NCI-H2171 treated with DMSO at 0.1 percent for 48 hours (cell line): ENCODE data around the gene ZNF160.
"Not testable (repeated sequence)": the region's sequence is repeated elsewhere in the genome, so short reads cannot be mapped to it uniquely, and the experiment has no call there.

Experiments used
- DNase-seq: peaks from one replicate; lab custom pipeline; 2025; lab: John Stamatoyannopoulos, UW

Gene ZNF160

DNA sequence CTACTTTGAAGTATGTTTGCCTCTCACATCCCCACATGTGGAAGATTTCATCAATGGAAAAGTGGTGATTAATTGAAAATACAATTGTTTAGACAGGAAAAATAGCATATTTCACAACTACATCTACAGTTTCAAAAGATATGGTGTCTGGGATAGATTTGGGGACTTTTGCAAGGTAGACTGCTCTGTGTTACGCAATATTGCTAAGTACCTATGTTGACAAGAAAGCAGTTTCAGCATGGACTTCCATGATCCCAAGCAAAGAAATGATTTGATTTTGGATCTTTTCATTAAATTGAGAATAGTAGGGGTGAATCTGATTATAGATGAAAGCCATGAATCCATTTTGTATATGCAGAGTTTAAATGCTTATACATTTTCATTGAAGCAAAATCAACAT lies 10.5 kb downstream of the ZNF160 start:
- no peak for DNase-seq

DNA sequence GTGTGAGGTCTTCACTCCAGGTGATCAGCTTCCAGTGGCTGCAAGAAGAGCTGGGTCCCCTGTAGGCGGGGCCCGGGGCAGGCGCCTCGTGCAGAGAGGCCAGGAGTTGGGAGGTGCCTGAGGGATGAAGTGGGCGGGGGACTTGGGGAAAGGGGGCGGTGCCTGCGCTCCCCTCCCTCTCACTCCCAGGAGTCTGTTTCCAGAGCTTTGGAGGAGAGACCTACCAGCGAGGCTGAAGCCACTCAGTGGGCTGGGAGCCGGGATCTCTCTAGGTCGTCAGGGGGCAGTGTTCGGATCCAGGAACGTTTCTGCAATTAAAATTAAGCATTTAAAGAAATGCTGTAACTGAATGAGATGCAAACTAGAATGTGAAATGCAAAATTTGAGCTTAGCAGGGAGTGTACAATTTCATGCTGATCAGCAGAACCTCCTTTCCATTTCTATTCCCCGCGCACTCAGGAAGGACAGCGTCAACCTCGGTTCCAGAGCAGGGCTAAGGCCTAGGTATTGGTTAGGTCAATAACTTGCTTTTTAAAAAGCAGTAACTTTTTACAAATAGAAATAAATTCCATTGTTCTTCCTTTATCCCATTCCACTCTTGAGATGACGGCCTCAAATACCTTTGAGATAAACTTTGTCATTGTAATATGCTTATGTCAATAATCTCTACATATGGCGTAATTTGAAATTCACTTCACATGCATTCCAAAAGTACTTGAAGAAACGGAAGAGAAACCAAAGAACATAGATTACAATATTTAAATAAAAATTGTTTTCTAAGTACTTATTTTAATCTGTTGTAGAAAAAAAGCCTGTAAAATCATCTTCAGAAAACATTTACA lies 11.6 kb downstream of the ZNF160 start:
- no peak for DNase-seq

DNA sequence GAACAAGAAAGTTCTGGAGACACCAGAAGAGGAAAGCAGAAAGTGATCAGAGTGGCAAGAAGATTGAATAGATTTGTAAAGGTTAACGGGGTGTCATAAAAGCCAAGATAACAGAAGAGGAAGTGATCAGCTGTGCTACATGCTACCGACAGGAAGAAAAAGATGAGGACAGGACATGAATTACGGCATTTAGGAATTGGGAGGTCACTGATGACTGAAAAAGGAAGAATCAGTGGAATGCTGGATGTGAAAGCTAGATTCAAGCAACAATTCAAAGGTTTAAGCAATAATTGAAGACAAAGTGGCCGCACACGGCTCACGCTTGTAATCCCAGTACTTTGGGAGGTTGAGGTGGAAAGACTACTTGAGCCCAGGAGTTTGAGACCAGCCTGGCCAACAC lies 15.1 kb downstream of the ZNF160 start:
- no peak for DNase-seq

DNA sequence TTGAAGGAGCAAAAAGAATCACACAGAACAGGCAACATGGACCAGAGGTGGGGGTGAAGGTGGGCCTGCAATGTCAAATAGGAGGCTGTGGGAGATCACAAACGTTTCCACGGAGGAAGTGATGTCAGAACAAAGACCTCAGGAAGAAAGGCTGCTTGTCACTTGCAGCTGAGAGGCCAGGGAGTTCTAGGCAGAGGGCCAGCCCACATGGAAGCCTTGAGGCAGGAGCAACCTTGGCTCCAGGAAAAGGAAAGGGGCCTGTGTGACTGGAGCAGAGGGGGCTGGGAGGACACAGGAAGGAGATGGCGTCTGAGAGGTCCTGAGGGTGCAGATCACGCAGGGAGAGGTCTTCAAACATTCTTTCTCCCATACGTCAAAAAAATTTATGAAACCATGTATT lies 16.3 kb downstream of the ZNF160 start:
- DNase-seq = no peak

DNA sequence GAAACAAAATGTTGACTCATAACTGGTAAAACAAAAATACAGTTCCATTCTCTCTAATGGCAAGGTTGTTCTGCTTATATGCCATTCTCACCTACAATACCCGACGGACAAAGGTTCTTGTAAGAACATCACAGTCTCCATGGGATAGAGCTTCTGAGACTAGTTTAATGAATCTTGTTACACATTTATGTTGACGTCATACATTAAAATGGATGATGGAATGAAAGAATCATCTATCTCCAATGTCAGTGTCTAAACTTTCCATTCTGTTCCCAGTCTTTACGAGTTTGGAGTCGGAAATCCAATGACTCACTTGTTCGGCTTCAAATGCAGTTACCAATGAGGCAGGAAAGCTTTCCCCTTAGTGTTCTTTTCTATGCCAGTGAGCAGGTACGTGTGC lies 17.7 kb downstream of the ZNF160 start:
- DNase-seq = no peak

DNA sequence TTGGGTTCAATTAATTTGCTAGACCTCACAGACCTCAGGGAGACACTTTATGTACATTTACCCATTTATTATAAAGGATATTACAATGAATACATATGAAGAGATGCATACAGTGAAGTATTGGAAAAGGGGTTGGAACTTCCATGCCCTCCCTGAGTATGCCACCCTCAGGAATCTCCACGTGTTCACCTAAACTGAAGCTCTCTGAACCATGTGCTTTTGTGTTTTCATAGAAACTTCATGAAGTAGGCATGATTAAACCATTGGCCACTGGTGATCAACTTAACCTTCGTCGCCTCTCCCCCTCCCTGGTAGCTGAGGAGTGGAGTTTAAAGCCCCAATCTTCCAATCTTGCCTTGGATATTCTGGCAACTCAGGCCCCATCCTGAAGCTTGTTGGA lies 20.3 kb downstream of the ZNF160 start:
- no peak for DNase-seq

DNA sequence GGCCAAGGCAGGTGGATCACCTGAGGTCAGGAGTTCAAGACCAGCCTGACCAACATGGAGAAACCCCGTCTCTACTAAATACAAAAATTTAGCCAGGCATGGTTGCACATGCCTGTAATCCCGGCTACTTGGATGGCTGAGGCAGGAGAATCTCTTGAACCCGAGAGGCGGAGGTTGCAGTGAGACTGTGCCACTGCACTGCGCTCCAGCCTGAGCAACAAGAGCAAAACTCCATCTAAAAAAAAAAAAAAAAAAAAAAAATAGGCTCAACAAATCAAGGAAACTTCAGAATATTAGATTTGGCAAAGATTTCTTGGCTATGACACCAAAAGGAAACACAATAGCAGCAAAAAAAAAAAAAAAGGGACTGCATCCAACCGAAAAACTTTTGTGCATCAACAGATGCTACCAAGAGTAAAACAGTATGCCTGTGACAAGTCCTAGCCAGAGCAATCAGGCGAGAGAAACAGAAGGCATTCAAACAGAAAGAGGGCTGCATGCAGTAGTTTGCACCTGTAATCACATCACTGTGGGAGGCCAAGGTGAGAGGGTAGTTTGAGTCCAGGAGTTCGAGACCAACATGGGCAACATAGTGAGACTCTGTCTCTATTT lies 23.8 kb downstream of the ZNF160 start:
- peak; percentile 73 for DNase-seq

DNA sequence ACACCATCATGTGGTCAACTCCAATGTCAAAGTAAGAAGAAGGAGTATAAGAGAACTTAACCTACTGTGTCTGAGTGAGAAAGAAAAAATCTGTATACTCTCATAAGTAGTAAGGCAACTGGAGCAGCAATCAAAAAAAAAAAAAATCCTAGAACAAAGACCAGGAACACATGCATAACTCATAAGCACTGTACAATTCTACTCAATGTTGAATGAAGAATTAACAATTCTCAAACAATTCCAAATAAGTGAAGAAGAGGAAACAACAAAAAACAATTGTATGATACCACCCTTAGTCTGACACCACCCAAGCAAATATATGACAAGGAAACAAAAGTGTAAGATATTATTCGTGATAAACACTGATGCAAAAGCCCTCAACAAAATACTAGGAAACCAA lies 24.6 kb downstream of the ZNF160 start:
- DNase-seq = no peak

DNA sequence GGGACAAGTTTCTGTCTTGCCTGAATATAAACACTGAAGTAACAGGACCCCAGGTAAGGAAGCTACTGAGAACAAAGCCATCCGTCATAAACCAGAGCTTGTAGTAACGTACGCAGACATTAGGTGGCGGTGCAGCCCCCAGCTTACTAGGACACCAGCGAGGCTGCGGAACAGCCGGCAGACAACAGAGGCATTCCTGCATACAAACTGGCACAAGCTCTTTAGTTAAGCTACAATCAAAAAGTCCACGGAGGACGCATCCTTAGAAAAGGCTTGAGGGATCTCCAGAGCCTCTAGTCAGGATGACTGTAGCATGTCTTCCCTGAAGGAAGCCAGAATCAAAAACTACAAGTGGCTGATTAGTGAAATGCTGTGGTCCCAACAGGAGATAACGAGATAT lies 26.2 kb downstream of the ZNF160 start:
- DNase-seq = no peak

DNA sequence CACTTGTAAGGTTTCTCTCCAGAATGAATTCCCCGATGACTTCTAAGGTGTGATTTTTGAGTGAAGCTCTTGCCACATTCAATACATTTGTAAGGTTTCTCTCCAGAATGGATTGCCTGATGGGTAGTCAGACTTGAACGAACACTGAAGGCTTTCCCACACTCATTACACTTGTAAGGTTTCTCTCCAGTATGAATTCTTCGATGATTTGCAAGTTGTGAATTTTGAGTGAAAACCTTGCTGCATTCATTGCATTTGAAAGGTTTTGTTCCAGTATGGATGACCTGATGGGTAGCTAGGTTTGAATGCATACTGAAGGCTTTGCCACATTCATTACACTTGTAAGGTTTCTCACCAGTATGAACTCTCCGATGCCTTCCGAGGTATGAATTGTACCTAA lies 34.4 kb downstream of the ZNF160 start:
- no peak for DNase-seq

DNA sequence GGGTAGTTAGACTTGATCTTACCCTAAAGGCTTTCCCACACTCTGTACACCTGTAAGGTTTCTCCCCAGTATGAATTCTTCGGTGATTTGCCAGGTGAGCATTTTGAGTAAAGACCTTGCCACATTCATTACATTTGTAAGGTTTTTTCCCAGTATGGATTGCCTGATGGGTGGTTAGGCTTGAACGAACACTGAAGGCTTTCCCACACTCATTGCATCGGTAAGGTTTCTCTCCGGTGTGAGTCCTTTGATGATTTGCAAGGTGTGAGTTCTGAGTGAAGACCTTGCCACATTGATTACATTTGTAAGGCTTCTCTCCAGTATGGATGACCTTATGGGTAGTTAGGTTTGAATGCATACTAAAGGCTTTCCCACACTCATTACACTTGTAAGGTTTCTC lies 35.0 kb downstream of the ZNF160 start:
- DNase-seq = no peak

DNA sequence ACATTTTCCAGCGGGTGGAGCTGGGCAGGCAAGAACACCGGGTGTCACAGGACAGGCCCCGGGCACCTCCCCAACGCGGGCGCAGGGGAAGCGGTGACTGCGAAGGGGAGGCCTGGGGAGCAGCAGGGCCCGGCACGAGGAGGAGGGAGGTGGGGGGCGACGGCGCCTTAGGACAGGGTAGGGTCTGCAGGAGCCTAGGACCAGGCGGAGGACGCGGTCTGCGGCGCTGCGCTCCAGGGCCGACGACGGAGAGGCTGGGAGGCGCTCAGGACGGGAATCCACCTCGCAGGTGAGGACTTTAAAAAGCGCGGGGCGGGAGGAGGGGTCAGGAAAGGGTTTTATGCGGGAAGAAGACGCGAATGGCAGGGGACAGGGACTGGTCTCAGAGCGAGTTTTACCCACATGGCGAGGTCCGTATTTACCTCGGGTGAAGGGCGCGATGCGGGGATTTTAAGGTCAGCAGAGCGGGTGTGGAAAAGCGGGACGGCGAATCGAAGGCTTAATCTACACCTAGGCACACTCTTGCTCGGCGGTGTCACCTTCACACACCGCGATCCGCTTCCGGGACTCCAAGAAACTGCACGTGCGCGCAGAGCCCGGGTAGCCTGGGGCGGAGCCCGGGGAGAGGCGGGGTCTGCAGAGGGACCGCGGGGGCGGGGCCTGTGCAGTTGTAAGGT lies 45.2 kb downstream of the ZNF160 start:
- DNase-seq = no peak

DNA sequence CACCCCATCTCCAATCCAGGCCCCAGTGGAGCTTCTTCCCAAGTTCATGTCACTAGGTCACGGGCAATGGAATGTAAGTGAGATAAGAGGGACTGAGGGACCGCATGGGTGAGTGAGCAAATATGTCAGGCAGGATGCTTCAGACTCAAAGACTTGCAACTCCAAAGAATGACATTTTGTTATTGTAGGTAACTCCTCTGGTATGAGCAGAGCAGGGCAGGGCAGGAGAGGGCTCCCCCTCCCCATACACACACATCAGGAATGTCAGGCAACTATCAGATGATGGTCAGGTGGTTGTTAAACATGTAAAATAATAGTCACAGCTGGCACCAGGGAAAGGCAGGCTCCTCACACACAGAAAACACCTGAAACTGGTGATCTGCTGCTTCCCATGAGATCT lies 48.1 kb downstream of the ZNF160 start:
- no peak for DNase-seq

DNA sequence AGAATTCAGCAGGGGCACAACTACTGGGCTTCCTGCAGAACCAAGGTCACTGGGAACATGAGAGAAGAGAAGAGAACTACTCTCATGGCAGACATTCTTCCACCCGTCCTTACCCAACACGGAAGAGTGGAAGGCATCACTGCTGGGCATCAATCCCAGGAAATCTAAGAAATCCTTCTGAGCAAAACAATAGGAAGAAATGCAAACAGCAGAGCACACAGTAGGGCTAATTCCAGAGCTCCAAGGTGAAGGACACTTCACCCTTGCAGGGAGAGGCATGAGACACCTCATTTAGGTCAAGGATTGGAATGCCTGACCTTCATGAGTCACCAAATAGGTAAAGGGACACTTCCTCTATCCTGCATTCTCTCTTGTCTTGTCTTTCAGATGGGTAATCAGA lies 55.8 kb downstream of the ZNF160 start:
- DNase-seq = no peak

DNA sequence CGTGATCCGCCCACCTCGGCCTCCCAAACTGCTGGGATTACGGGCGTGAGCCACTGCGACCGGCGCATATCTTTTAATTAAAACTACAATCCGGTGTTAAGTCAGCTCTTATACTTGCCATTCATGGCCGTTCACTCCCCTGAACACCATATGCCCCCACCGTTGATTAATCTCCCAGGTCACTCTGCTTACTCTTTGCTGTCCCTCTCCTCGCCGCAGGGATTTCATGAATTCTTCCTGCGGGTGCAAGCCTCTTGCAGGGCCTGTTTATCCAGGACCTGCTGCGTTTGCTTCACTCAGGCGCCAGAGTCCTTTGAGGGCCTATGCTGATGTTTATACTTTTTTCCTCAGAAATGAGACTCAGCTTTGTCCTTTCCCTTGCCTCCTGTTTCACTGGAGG lies 57.7 kb downstream of the ZNF160 start:
- no peak for DNase-seq

DNA sequence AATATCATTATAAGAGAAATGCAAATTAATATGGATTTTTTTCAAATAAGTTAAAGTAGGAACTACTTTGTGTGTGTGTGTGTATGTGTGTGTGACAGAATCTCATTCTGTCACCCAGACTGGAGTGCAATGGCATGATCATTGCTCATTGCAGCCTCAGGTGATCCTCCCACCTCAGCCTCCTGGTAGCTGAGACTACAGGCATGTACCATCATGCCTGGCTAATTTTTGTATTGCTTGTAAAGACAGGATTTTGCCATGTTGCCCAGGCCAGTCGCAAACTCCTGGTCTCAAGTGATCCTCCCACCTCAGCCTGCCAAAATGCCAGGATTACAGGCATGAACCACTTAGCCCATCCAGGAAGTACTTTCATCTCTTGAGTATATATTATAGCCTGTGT lies 61.9 kb downstream of the ZNF160 start:
- DNase-seq = no peak

DNA sequence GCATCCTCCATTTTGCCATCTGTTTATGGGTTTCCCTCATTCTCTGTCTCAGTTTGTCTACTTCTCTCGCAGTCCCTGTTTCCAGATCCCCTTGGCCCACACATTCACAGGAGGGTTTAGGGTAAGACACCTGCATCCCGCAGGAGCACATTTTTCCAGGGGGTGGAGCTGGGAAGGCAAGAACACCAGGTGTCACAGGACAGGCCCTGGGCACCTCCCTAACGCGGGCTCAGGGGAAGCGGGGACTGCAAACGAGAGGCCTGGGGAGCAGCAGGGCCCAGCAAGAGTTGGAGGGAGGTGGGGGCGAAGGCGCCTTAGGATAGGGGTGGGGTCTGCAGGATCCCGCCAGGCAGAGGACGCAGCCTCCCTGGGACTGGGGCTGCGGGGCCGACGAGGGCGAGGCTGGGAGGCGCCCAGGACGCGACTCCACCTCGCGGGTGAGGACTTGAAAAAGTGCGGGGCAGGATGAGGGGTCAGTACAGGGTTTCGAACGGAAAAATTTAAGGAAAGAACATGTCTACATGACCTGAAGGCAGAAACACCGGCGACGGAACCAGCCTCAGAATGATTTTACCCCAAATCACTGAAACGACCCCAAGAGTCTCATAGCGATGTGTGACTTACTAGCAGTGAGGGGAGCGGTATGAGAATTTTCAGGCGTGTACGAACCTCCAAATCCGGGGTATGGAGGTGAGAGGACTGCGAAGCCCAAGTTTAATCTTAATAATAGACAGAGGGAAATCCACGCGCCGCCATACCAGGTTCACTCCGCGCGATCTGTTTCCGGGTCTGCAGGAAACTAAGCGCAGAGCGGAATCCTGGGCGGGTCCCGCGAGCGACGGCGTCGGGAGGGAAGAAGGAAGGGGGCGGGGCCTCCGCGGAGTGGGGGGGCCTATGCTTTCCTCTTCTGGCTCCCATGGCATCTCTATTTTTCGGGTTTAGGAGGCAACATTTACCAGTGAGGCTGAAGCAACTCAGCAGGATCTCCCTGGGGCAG lies 65.8 kb downstream of the ZNF160 start:
- no peak for DNase-seq

DNA sequence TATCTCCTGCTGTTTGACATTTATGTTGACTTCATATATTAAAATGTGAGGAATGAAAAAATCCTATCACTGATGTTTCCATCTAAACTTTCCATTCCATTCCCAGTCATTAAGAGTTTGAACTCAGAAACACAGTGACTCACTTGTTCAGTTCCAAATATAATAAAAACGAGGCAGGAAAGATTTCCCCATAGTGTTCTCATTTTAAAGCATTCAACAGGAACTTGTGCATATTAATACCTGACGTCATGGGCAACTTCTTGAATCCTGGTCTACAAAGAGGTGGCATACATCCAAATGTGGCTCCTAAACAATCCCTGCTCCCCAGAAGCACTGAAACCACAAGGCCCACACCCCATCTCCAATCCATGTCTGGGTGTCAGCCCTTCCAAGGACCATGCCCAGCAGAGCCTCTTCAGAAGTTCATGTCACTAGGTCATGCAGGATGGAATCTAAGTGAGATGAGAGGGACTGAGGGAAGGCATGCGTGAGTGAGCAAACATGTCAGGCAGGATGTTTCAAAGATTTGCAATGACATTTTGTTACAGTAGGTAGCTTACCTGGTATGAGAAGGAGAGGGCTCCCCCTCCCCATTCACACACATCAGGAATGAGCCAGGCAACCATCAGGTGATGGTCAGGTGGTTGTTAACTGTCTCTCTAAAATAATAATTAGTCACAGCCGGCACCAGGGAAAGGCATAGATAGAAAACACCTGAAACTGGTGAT lies 68.1 kb downstream of the ZNF160 start:
- no peak for DNase-seq

DNA sequence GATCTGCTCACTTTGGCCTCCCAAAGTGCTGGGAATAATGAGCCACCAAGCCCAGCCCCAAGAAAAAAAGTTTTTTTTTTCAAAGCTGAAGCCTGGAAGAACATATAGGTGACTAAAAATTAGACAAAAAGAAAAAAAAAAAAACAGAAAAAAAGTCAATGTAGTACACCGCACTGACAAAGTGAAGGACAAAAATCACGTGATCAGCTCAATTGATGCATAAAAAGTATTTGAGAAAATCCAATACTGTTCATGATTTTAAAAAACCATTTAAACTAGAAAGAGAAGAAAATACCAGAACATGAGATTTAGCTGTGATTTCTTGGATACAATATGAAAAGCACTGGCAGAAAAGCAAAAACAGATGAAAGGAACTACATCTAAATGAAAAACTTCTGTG lies 69.2 kb downstream of the ZNF160 start:
- DNase-seq = no peak

DNA sequence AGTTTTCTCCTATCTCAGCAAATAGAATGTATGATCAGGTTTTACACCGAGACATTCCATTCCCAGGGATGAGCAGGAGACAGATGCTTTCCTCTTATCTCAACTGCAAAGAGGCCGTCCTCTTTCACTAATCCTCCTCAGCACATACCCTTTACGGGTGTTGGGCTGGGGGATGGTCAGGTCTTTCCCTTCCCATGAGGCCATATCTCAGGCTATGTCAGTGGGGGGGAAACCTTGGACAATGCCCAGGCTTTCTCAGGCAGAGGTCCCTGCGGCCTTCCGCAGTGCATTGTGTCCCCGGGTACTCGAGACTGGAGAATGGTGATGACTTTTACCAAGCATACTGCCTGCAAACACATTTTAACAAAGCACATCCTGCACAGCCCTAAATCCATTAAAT lies 74.9 kb downstream of the ZNF160 start:
- not testable (repeated sequence) for DNase-seq

DNA sequence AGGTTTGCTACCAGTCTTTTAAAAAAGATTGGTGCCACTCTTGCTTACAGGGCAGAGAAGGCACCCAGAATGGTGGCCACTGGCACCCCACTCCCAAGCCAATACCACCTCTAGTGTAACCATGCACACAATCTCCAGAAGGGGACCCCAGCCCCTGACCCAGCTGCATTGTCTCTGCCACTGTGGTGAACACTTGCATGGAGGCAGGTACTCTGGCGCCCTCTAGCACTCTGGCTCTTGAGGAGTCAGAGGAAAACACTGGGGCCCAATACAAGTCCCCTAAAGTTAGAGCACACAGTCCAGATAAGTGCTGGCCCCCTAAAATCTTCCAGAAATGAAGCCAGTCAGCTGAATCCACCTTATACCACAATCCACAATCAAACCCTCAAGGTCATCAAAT lies 83.5 kb downstream of the ZNF160 start:
- no peak for DNase-seq
